ENCODE measurements around the gene TSPAN2. TPM values are rescaled to one million over a fixed set of nuclear protein-coding genes. Genes with fewer than 3 reads are reported as not detected.

The TSPAN2 gene
- polyA plus RNA-seq, 2 of the 4 experiments (the other 2 are of a cell fraction), result 1.7 to 2.7 TPM

- H3K9me3 ChIP-seq, result no peaks in the 10 kb centered on the region
- ATAC-seq, result no peak
- WGBS (ENCODE audit: missing lambda C conversion rate), result 37% methylated on average over 4 of the region's 4 CpGs
- no peak for TF ChIP-seq EP300 (IDR thresholded peaks at IDR 0.05)
- TF ChIP-seq RCOR1 (IDR thresholded peaks at IDR 0.05; ENCODE audit: low read depth, low read length), result no peak
- TF ChIP-seq ZC3H11A (IDR thresholded peaks at IDR 0.05), result no peak
- no peak for TF ChIP-seq CHD2 (IDR thresholded peaks at IDR 0.05; ENCODE audit: low read length, partially characterized antibody)
- H3K4me3 ChIP-seq, result no peak overlapping the region
- POLR2A ChIA-PET, result no interaction called here
- peak overlapping the region; percentile 20; the same call in 1 of the 3 replicates for H3K4me2 ChIP-seq
- no peak for FAIRE-seq
- DNase-seq (ENCODE audit: low read depth in 1 of 2, low spot score in 1 of 2), result no peak
- CTCF ChIA-PET, result no interaction called here
- H3K27ac ChIP-seq, result 0 out of 6 replicates have a peak overlapping the region, but pooled peaks of 1 of the 2 experiments have one; percentile 18
- H3K4me1 ChIP-seq, result 0 out of 3 replicates have a peak, but pooled peaks cover 3% of the 10 kb centered on the region
Measured at GRCh38 chr1:115076384-115076915, 12.9 kb downstream of the TSPAN2 start.

- no peak for DNase-seq (ENCODE audit: low read depth in 1 of 2, low spot score in 1 of 2)
- Histone ChIP-seq H3K9me3 (no peaks in the 10 kb centered on the region), H3K27ac (no peak overlapping the region), H3K4me1 (0 out of 3 replicates have a peak, but pooled peaks cover 3% of the 10 kb centered on the region), H3K4me2 (no peak overlapping the region), H3K4me3 (no peak overlapping the region)
- ATAC-seq, result no peak
- TF ChIP-seq MAFK (IDR thresholded peaks at IDR 0.05; ENCODE audit: partially characterized antibody), result no peak
- TF ChIP-seq SREBF2 (IDR thresholded peaks at IDR 0.05), result no peak
- TF ChIP-seq EP300 (IDR thresholded peaks at IDR 0.05), result no peak
- TF ChIP-seq HOXB5 (CRISPR knock-in tag; IDR thresholded peaks at IDR 0.05), result no peak
- TF ChIP-seq REST (IDR thresholded peaks at IDR 0.05), result no peak
- TF ChIP-seq HDAC2 (IDR thresholded peaks at IDR 0.05), result no peak
- TF ChIP-seq MAZ (IDR thresholded peaks at IDR 0.05; ENCODE audit: borderline replicate concordance, low read depth, low read length), result no peak
- no peak for TF ChIP-seq TFCP2L1 (CRISPR knock-in tag; IDR thresholded peaks at IDR 0.05)
- TF ChIP-seq HMGXB4 (CRISPR knock-in tag; IDR thresholded peaks at IDR 0.05; ENCODE audit: borderline replicate concordance), result no peak
- TF ChIP-seq PHF8 (IDR thresholded peaks at IDR 0.05; ENCODE audit: borderline replicate concordance, low read depth), result no peak
- no peak for TF ChIP-seq EHF (CRISPR knock-in tag; IDR thresholded peaks at IDR 0.05)
- TF ChIP-seq GATA3 (IDR thresholded peaks at IDR 0.05; ENCODE audit: borderline replicate concordance), result no peak
- no peak for FAIRE-seq
- 48% methylated on average over 9 of the region's 11 CpGs for WGBS (ENCODE audit: missing lambda C conversion rate)
- ChIA-PET POLR2A (no interaction called here), CTCF (interaction anchor here (1.0 kb wide), 1 partner anchor 22 kb away, joined by 3 read pairs; no protein-coding TSS in a partner anchor)
Measured at GRCh38 chr1:115074839-115075534, 14.3 kb downstream of the TSPAN2 start.

GRCh38 chr1:115073298-115074087 lies 15.8 kb downstream of the TSPAN2 start:
- no peak for FAIRE-seq
- no peak for TF ChIP-seq RNF2 (IDR thresholded peaks at IDR 0.05; ENCODE audit: borderline replicate concordance, low read depth)
- TF ChIP-seq ZC3H11A (IDR thresholded peaks at IDR 0.05), result no peak
- TF ChIP-seq BHLHE40 (IDR thresholded peaks at IDR 0.05; ENCODE audit: low read depth, low read length), result no peak
- TF ChIP-seq CBX2 (IDR thresholded peaks at IDR 0.05; ENCODE audit: borderline replicate concordance, low read depth), result no peak
- TF ChIP-seq ZNF302 (CRISPR knock-in tag; IDR thresholded peaks at IDR 0.05), result no peak
- no peak for TF ChIP-seq FOSL2 (IDR thresholded peaks at IDR 0.05)
- TF ChIP-seq FOSL2 (CRISPR knock-in tag; IDR thresholded peaks at IDR 0.05), result no peak
- TF ChIP-seq PHF8 (IDR thresholded peaks at IDR 0.05; ENCODE audit: borderline replicate concordance, low read depth), result no peak
- no peak for ATAC-seq
- Histone ChIP-seq H3K27ac (no peak overlapping the region), H3K4me1 (0 out of 3 replicates have a peak, but pooled peaks cover 3% of the 10 kb centered on the region), H3K4me3 (no peak overlapping the region), H3K4me2 (no peak overlapping the region), H3K9me3 (no peaks in the 10 kb centered on the region)
- 44% methylated on average over 10 of the region's 10 CpGs for WGBS (ENCODE audit: missing lambda C conversion rate)
- ChIA-PET POLR2A (no interaction called here), CTCF (no interaction called here)
- DNase-seq (ENCODE audit: low read depth in 1 of 2, low spot score in 1 of 2), result no peak
